HepG2 (cell line): Measurements from ENCODE around the gene SLC9C2. TPM values are rescaled to one million over a fixed set of nuclear protein-coding genes. Genes with fewer than 3 reads are reported as not detected.

ENCODE experiments used
- ATAC-seq: fragments of 200-7000 bp; cut with Tn5 transposase; 3 replicates; pipeline ENCODE4 v1.9.1; 2020; ENCODE audit warnings: mild to moderate bottlenecking, moderate library complexity
- BruUV-seq: library from RNA; stranded (reverse); fragments of 400-500 nt; replicated peaks from 2 replicates; lab custom pipeline; 2021; lab: Mats Ljungman, UMichigan
- CTCF ChIA-PET: fragments of 300-600 bp; formaldehyde crosslinking; extraction: SDS; loops from one replicate; lab custom pipeline; 2021; ENCODE audit warnings: low total read pairs, inconsistent platforms, low intra/inter-chr PET ratio; lab: Yijun Ruan, JAX
- POLR2A ChIA-PET: fragments of 350-600 bp; sonication (Branson Sonifier 250); formaldehyde crosslinking; loops from one replicate; lab custom pipeline; 2020; ENCODE audit warnings: antibody characterized with exemption, inconsistent platforms; lab: Yijun Ruan, JAX
- DNase-seq: peaks from one replicate; pipeline ENCODE4 v3.0.0-alpha.2; 2015; ENCODE audit warnings: low spot score
- FAIRE-seq: peaks from 3 replicates; lab custom pipeline; 2011; peaks lifted over from hg19 to GRCh38; lab: Jason Lieb, UNC
- H2AFZ ChIP-seq: one replicate; pipeline ENCODE4 v1.6.1; 2011; ENCODE audit warnings: low read length, inconsistent platforms
- H3K27ac ChIP-seq: fragments of 300-600 bp; 3 replicates; pipeline ENCODE4 v1.8.0; 2011; ENCODE audit warnings: mixed run types, mild to moderate bottlenecking, mixed read lengths, low read length, inconsistent platforms; ENCODE audit not compliant: insufficient read depth; ENCODE audit errors: extremely low read length
- H3K27me3 ChIP-seq, 2 experiments: fragments of 200-600 bp in 1 of 2; 2 replicates in 1 of 2; 3 replicates in 1 of 2; pipeline versions ENCODE4 v1.6.0 to v1.8.0; 2011; ENCODE audit warnings: low read length in 2 of 2, mild to moderate bottlenecking in 2 of 2, moderate library complexity in 2 of 2, inconsistent platforms in 1 of 2; ENCODE audit not compliant: insufficient read depth in 2 of 2, control insufficient read depth in 1 of 2
- H3K36me3 ChIP-seq, 2 experiments: fragments of 200-600 bp in 1 of 2; replicated peaks in 1 of 2; 2 replicates in 1 of 2; 3 replicates in 1 of 2; pipeline versions ENCODE4 v1.5.1 to v1.8.0; 2011; ENCODE audit warnings: low read length in 2 of 2, inconsistent platforms in 1 of 2; ENCODE audit not compliant: insufficient read depth in 2 of 2, control insufficient read depth in 1 of 2
- H3K4me1 ChIP-seq: 2 replicates; pipeline ENCODE4 v1.5.1; 2012; ENCODE audit warnings: low read length, inconsistent platforms; ENCODE audit not compliant: insufficient read depth
- H3K4me2 ChIP-seq: 2 replicates; pipeline ENCODE4 v1.6.0; 2011; ENCODE audit warnings: low read depth, low read length, inconsistent platforms
- H3K4me3 ChIP-seq, 3 experiments: fragments of 200-600 bp in 1 of 3; sonication (generic), shearing (Covaris generic) in 1 of 3; replicated peaks in 1 of 3; 2 replicates each; pipeline ENCODE4 v1.5.1; 2011 to 2016; ENCODE audit warnings: low read length in 3 of 3, inconsistent platforms in 2 of 3, low read depth in 2 of 3, mild to moderate bottlenecking in 2 of 3, control low read depth in 1 of 3, mixed read lengths in 1 of 3; ENCODE audit not compliant: insufficient read depth in 1 of 3
- H3K79me2 ChIP-seq: one replicate; pipeline ENCODE4 v1.6.1; 2011; ENCODE audit warnings: low read length, inconsistent platforms; ENCODE audit not compliant: insufficient read depth
- H3K9ac ChIP-seq: 2 replicates; pipeline ENCODE4 v1.6.0; 2011; ENCODE audit warnings: mild to moderate bottlenecking, low read depth, low read length, inconsistent platforms; ENCODE audit not compliant: insufficient read depth
- H3K9me3 ChIP-seq: 2 replicates; pipeline ENCODE4 v1.5.1; 2012; ENCODE audit warnings: mild to moderate bottlenecking, low read length
- H4K20me1 ChIP-seq: 2 replicates; pipeline ENCODE4 v1.6.0; 2011; ENCODE audit warnings: inconsistent platforms, mild to moderate bottlenecking, low read length, moderate library complexity; ENCODE audit not compliant: insufficient read depth
- ATF7-NPFF ChIP-seq: sonication (generic); formaldehyde crosslinking; IDR thresholded peaks from 2 replicates; pipeline ENCODE4 v1.8.1; 2023; ENCODE audit warnings: mild to moderate bottlenecking, low read depth, missing genetic modification reagents, moderate library complexity
- CREB1 ChIP-seq, 2 experiments: fragments of 450-650 bp in 1 of 2; IDR thresholded peaks; 2 replicates each; pipeline ENCODE4 v1.6.1; 2016 to 2017; ENCODE audit warnings: control low read depth in 1 of 2, mild to moderate bottlenecking in 1 of 2, missing compliant biosample characterization in 1 of 2, missing genetic modification characterization in 1 of 2
- MED8 ChIP-seq: sonication (generic); formaldehyde crosslinking; IDR thresholded peaks from 2 replicates; pipeline ENCODE4 v1.8.1; 2023; ENCODE audit warnings: mild to moderate bottlenecking, missing genetic modification reagents; ENCODE audit not compliant: insufficient replicate concordance
- RFX5 ChIP-seq: IDR thresholded peaks from 2 replicates; pipeline ENCODE4 v1.6.1; 2011; ENCODE audit warnings: low read depth, low read length, improper control_type of control experiment
- SP5 ChIP-seq: IDR thresholded peaks from 2 replicates; pipeline ENCODE4 v1.6.1; 2016; ENCODE audit warnings: low read depth, borderline replicate concordance
- ZFP41 ChIP-seq: sonication (generic); formaldehyde crosslinking; IDR thresholded peaks from 2 replicates; pipeline ENCODE4 v1.4.0; 2020; ENCODE audit warnings: mild to moderate bottlenecking, missing genetic modification reagents, borderline replicate concordance
- ZNF530 ChIP-seq: sonication (generic); formaldehyde crosslinking; IDR thresholded peaks from 2 replicates; pipeline ENCODE4 v1.5.0; 2020; ENCODE audit warnings: low read depth, mild to moderate bottlenecking, missing genetic modification reagents
- ZNF567 ChIP-seq: sonication (generic); formaldehyde crosslinking; IDR thresholded peaks from 2 replicates; pipeline ENCODE4 v1.8.1; 2023; ENCODE audit warnings: mild to moderate bottlenecking, missing genetic modification reagents, borderline replicate concordance
- ZNF724P ChIP-seq: sonication (generic); formaldehyde crosslinking; IDR thresholded peaks from 2 replicates; pipeline ENCODE4 v1.8.0; 2022; ENCODE audit warnings: missing genetic modification reagents, borderline replicate concordance
- WGBS: methylation state at CpG from one replicate; pipeline ENCODE4 v1.1.6; 2017; ENCODE audit warnings: low lambda C conversion rate; 5-methylcytosine and 5-hydroxymethylcytosine counted together
- in situ Hi-C: cut with HindIII; loops from 2 replicates; pipeline ENCODE4 v1.10.0; 2017; ENCODE audit warnings: low pct_unique_long_range_greater_than_20kb; ENCODE audit not compliant: extremely low pct_ligation_motif_present
- intact Hi-C: fragments of 100-400 bp; cut with micrococcal nuclease; formaldehyde crosslinking; loops from one replicate; pipeline ENCODE4 v1.10.0; 2022; ENCODE audit not compliant: unreplicated experiment
- polyA plus RNA-seq, 8 experiments: library from polyadenylated mRNA; depleted of rRNA in 3 of 8; stranded (reverse) in 7 of 8; unstranded in 1 of 8; fragments of >200 nt; fragmentation: Illumina TruSeq in 4 of 8; extraction: Trizol in 4 of 8; gene quantifications; 2 replicates each; pipeline versions ENCODE4 v1.2.1 to v1.2.3, GENCODE V29; 2011 to 2016; ENCODE audit warnings: low read depth in 4 of 8, missing spikeins in 1 of 8, mixed read lengths in 1 of 8; ENCODE audit not compliant: insufficient read depth in 1 of 8
- total RNA-seq, 5 experiments: library from RNA; depleted of rRNA; stranded (reverse); fragments of >200 nt; fragmentation: Illumina TruSeq; extraction: Trizol; gene quantifications; 2 replicates each; pipeline ENCODE4 v1.2.3, GENCODE V29; 2016; ENCODE audit warnings: low read depth in 1 of 5

Gene SLC9C2
- total and polyA plus RNA-seq, 2 of the 13 experiments (the other 11 are each of a cell fraction or from before 2014, with no cell fraction given) = 0.03 TPM; not detected in 1

GRCh38 chr1:173502104-173502503, 100.8 kb downstream of the SLC9C2 start (continued):
- TF ChIP-seq ZNF567 (CRISPR knock-in tag) (no peak), CREB1 (IDR thresholded peaks at IDR 0.05) (no peak), CREB1 (CRISPR knock-in tag; IDR thresholded peaks at IDR 0.05) (no peak), SP5 (no peak), ZNF530 (CRISPR knock-in tag) (no peak), ATF7-NPFF (no peak), ZFP41 (no peak)

- CTCF ChIA-PET = no interaction called here
- FAIRE-seq = no peak
Measured at GRCh38 chr1:173499729-173500128, 103.1 kb downstream of the SLC9C2 start.

GRCh38 chr1:173496757-173497320, 106.0 kb downstream of the SLC9C2 start:
- in situ Hi-C loops = no loop called here
- H3K4me1 ChIP-seq = peaks cover 13% of the 10 kb centered on the region
- intact Hi-C loops = no loop called here
- ATAC-seq = no peak
- H3K27me3 ChIP-seq = no peaks in the 10 kb centered on the region
- H3K9me3 ChIP-seq = peaks cover 4% of the 10 kb centered on the region; the same call in 1 of the 2 replicates
- H4K20me1 ChIP-seq = no peaks in the 10 kb centered on the region
- H2AFZ ChIP-seq = no peak overlapping the region
- no peak overlapping the region for H3K4me3 ChIP-seq
- no peak overlapping the region for H3K27ac ChIP-seq
- 0 out of 2 replicates have a peak, but pooled peaks have one; percentile 80 for TF ChIP-seq ZNF724P (CRISPR knock-in tag)
- no peak for TF ChIP-seq RFX5
- no peak overlapping the region for H3K9ac ChIP-seq
- H3K4me2 ChIP-seq = no peak overlapping the region
- ChIA-PET CTCF (no interaction called here), POLR2A (no interaction called here)
- FAIRE-seq = no peak
- BruUV-seq = no TSS peak
- H3K79me2 ChIP-seq = no peaks in the 10 kb centered on the region
- DNase-seq = no peak
- H3K36me3 ChIP-seq = no peaks in the 10 kb centered on the region
- WGBS = 21% methylated on average over 2 of the region's 2 CpGs

More at GRCh38 chr1:173499729-173500128, 103.1 kb downstream of the SLC9C2 start:
- Histone ChIP-seq H3K4me3 (no peak overlapping the region), H3K4me1 (peaks cover 31% of the 10 kb centered on the region), H3K4me2 (no peak overlapping the region), H4K20me1 (no peaks in the 10 kb centered on the region), H3K27me3 (no peaks in the 10 kb centered on the region), H3K36me3 (no peaks in the 10 kb centered on the region), H3K9ac (no peak overlapping the region), H2AFZ (no peak overlapping the region), H3K27ac (no peak overlapping the region), H3K9me3 (peaks cover 4% of the 10 kb centered on the region; the same call in 1 of the 2 replicates), H3K79me2 (no peaks in the 10 kb centered on the region)
- in situ Hi-C loops = no loop called here
- BruUV-seq = no TSS peak
- WGBS = 42% methylated on average over 4 of the region's 4 CpGs
- DNase-seq = no peak
- intact Hi-C loops = loop anchor here (10.0 kb wide), 1 partner anchor 755 kb away; no protein-coding TSS in a partner anchor
- POLR2A ChIA-PET = no interaction called here
- no peak for ATAC-seq
- no peak for TF ChIP-seq MED8 (CRISPR knock-in tag)
